Activated T-cell treated with anti-CD3 and anti-CD28 coated beads for 4 hours (primary cell): ENCODE results near the gene NLK.
"Not testable (repeated sequence)": the region's sequence is repeated elsewhere in the genome, so short reads cannot be mapped to it uniquely, and the experiment has no call there.

ENCODE experiments used
- DNase-seq: peaks from one replicate; pipeline ENCODE4 v3.0.0-alpha.2; 2020

NLK gene

DNA sequence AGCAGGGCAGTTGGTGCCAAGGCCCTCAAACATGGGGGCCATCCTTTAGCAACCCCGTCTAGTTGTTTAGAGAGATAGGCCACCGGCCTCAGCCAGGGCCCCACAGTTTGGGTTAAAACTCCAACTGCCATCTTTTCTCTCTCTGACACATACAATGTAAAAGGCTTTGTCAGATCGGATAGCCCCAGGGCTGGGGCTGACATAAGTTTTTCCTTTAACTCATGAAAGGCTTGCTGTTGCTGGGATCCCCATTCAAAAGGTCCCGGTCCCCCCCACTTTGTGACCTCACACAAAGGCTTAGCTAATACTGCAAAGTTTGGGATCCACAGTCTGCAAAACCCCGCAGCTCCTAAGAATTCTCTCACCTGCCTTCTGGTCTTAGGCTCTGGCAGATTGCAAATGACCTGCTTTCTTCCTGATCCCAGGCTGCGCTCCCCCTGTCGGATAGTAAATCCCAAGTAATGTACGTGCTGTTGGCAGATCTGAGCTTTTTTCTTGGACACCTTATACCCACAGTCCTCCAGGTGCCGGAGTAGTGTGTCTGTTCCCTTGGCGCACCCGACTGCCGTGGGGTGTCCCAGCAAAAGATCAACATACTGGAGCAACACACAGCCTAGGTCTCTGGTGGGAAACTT, 192.7 kb downstream of the NLK start:
- DNase-seq, result not testable (repeated sequence)

- DNase-seq, result not testable (repeated sequence)
Measured at GRCh38 chr17:28236033-28236653, 193.7 kb downstream of the NLK start.

GRCh38 chr17:28238547-28239270, 196.2 kb downstream of the NLK start:
- not testable (repeated sequence) for DNase-seq

GRCh38 chr17:28239271-28239624, 196.8 kb downstream of the NLK start:
- no peak for DNase-seq

DNA sequence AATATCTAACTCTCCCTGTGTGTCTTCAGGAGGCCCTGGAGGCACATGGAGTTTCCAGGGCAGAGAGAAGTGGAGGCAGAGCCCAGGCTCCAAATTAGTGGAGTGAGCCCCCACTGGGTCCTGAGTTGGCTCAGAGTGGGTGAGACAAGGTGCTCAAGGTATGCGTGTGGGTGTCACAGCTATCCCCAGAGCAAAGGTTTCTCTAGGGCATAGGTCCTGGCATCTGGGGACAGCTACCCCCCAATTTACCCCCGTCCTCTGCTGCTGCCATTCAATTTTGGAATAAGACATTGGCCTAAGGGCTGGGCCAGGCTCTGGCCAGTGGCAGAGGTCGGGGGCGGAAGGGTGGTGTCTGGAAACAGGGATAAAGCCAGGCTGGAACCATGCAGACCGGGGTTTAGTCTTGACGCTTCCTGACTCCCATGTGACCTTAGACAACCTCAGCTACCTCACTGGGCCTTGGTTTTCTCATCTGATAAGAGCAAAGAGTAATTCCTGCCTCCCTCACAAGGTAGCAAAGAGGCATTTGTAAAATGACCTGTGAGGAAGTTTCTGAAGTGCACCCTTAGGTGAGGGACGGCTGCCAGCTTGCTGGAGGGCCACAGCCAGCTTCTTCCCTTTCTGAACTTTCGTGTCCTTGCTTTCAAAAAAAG, 198.3 kb downstream of the NLK start:
- no peak for DNase-seq

- DNase-seq, result no peak
Measured at GRCh38 chr17:28242791-28243190, 200.3 kb downstream of the NLK start.

DNA sequence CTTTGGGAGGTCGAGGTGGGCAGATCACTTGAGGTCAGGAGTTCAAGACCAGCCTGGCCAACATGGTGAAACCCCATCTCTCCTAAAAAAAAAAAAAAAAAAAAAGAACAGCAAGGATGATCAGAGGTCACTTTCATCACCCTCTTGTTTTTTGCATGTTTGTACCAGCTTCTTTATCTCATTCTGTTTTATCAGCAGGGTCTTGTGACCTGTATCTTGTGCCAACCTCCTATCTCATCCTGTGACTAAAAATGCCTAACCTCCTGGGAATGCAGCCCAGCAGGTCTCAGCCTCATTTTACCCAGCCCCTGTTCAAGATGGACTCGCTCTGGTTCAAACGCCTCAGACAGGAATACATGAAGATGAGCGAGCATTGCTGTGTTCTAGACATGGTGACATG, 200.8 kb downstream of the NLK start:
- DNase-seq, result not testable (repeated sequence)

DNA sequence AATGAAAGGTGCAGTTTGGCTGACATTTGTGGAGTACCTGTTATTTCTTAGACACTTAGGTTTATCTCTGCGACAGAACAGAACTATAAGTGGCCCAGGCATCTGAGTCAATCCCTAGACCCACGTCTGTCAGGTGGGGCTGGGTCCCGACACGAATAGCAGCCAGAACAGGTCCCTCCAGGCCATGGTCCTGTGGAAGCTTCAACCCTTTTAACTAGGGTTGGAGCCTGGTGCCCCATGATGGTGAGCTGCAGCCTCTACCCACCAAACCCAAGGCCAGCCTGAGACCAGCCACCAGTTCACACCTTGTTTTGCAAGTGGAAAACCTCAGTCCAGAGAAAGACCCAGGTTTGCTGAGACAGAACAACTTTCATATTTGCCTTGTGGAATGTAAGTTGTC, 202.0 kb downstream of the NLK start:
- DNase-seq, result no peak
